HG02798 (cell line): ENCODE results near the gene CREB3.

Experiments used
- ATAC-seq: cut with Tn5 transposase; IDR thresholded peaks from one replicate; pipeline ENCODE4 v1.9.1; 2021; ENCODE audit warnings: mild to moderate bottlenecking; ENCODE audit not compliant: unreplicated experiment, poor library complexity

Gene CREB3

DNA sequence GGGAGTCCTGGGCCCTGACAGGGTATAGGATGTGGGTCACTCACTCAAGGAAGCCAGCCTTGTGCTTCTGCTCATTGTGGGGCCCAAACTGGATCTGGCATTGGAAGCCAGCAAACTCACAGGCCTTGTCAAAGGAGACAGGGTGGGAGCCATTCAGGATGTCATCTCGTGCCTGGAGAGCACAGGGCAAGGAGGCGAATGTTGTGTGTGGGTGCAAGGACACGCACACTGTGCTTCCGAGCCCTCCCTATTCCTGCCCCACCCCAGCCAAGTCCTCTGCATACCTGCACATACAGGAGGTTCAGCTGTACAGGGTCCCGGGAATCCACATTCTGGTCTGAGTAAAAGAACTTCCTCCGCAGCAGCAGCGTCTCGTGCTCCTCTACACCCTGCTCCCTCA is 8.6 kb upstream of the CREB3 start:
- ATAC-seq = no peak

DNA sequence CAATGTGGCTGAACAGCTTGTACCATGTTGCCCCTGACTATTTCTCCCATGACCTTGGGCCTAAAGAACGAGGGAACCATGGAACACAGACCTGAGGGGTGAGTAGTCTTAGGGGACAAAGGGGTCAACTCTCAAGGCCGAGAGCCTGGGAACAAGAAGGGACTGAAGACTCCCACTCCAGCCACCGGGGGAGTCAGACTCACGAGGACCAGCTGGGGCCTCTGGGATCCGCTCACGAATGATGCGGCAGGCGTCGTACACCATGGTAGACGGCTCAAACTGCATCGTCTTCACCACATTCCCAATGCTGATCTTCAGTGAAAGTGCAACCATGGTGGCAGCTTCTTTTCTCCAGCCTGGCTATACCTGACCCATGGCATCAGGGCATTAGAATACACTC is 7.1 kb upstream of the CREB3 start:
- ATAC-seq = no peak

DNA sequence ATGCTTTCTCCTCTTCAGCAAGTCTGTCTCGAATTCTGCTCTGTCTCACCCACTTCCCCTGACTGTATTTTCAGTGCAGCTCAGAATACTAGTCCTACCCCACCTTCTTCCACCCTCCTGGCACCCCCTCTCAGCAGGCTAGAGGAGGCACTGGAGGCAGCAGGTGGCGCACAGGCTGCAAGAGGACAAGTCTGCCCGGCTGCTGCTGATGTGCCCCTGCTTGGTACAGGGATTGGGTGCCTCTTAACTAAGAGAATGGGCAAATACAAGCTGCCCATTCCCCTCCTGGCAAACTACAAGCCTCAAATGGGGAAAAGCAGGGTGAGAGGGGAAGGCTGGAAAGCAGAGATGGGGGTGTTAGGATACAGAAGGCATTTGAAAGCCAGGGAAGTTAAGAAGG is 5.5 kb upstream of the CREB3 start:
- ATAC-seq = no peak

GRCh38 chr9:35727676-35728040 is 4.8 kb upstream of the CREB3 start:
- ATAC-seq = no peak

- no peak for ATAC-seq
Observed at GRCh38 chr9:35728041-35728971, 4.2 kb upstream of the CREB3 start.

DNA sequence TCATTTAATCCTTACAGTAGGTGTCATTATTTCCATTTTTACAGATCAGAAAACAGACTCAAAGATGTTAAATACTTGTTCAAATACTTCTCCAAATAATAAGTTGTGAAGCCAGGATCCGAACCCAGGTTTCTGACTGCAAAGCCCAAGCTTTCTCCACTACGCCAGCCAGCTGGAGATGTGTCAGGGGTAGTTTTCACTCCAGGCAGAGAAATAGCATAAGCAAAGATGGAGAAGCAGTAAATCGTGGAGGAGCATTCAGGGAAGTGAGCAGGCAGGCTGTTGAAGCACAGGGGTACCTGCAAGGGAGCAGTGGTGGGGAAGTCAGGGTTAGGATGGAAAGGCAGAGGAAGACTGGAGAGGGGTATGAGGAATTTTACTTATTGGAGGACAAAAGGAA is 3.4 kb upstream of the CREB3 start:
- ATAC-seq = no peak

GRCh38 chr9:35729700-35730485 is 2.6 kb upstream of the CREB3 start:
- no peak for ATAC-seq

DNA sequence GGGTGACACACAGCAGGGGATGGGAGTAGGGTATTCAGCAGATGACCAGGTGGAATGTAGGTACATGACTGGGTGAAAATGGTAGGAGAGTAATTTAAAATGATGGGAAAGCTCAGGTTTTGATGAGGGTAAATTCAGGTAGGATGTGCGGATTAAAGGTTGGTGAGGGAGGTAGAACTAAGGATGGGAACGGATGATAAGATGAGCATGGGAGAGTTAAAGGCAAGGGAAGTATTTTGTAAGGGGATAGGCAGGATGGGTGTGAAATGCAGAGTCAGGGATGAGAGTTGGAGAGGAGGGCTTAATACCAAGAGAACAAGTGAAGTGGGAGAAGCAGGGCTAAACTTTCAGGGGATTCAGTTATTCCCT is 2.0 kb upstream of the CREB3 start:
- no peak for ATAC-seq

GRCh38 chr9:35731415-35732184 is 866 bp upstream of the CREB3 start:
- no peak for ATAC-seq

- peak; percentile 3 for ATAC-seq
Observed at GRCh38 chr9:35732800-35733541, 505 bp downstream of the CREB3 start.

GRCh38 chr9:35734096-35734495 is 1.6 kb downstream of the CREB3 start:
- ATAC-seq = no peak

DNA sequence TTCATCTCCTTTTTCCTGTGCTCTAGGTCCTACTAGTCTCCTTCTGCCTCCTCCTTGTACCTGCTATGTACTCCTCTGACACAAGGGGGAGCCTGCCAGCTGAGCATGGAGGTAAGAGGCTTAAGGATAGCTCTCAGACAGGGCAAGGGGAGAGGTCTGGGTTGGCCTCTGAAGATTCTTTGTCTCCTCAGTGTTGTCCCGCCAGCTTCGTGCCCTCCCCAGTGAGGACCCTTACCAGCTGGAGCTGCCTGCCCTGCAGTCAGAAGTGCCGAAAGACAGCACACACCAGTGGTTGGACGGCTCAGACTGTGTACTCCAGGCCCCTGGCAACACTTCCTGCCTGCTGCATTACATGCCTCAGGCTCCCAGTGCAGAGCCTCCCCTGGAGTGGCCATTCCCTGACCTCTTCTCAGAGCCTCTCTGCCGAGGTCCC is 3.8 kb downstream of the CREB3 start:
- ATAC-seq = no peak

- no peak for ATAC-seq
Observed at GRCh38 chr9:35737143-35737542, 4.7 kb downstream of the CREB3 start.

GRCh38 chr9:35738186-35738585 is 5.7 kb downstream of the CREB3 start:
- ATAC-seq = no peak

DNA sequence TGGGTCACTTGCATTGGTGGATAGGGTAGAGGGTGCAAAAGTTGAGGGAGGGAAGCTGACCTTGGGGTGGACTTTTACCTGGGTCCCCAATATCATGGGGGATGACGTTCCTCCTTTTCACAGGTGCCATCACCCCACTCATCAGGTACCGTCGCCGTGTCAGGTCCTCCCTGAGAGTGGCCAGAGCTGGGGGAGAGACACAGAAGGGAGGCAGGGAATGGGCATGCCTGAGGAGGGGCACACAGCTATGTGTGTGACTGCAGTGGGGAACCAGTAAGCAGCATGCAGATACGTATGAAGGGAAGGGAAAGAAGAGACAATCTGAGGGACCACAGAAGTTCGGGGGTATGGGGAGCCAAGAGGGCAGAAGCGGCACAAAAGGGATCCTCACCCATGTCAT is 6.5 kb downstream of the CREB3 start:
- ATAC-seq = no peak

GRCh38 chr9:35740243-35740642 is 7.8 kb downstream of the CREB3 start:
- ATAC-seq = no peak

- ATAC-seq = no peak
Observed at GRCh38 chr9:35741740-35742139, 9.3 kb downstream of the CREB3 start.

GRCh38 chr9:35743452-35743851 is 11.0 kb downstream of the CREB3 start:
- ATAC-seq = no peak

- no peak for ATAC-seq
Observed at GRCh38 chr9:35743880-35744518, 11.5 kb downstream of the CREB3 start.

- ATAC-seq = no peak
Observed at GRCh38 chr9:35745569-35745968, 13.1 kb downstream of the CREB3 start.
